ENCODE results near the gene SCUBE2.

The SCUBE2 gene

GRCh38 chr11:9121469-9121796, 30.0 kb upstream of the SCUBE2 start:
- TF ChIP-seq CTCF (IDR thresholded peaks at IDR 0.05; ENCODE audit: low read depth, low read length): no peak
- H3K4me3 ChIP-seq (ENCODE audit: low read depth, low read length): no peak overlapping the region

GRCh38 chr11:9120664-9121468, 29.5 kb upstream of the SCUBE2 start:
- TF ChIP-seq CTCF (IDR thresholded peaks at IDR 0.05; ENCODE audit: low read depth, low read length): no peak
- no peak overlapping the region for H3K4me3 ChIP-seq (ENCODE audit: low read depth, low read length)

DNA sequence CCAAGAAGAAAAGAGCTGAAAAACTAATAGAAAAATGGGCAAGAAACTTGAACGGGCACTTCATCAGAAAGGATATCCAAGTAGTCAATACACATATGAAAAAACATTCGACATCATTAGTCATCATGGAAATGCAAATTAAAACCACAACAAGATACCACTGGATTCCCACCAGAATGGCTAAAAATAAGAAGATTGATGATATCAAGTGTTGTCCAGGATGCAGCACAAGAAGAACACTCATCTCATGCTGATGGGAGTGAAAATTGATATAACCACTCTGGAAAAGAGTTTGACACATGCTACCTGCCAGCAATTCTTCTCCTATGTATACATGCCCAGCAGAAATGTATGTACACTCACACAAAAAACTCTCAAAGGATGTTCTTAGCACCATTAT, 26.9 kb upstream of the SCUBE2 start:
- TF ChIP-seq CTCF (IDR thresholded peaks at IDR 0.05; ENCODE audit: low read depth, low read length): no peak

GRCh38 chr11:9112075-9112474, 20.7 kb upstream of the SCUBE2 start:
- no peak for TF ChIP-seq CTCF (IDR thresholded peaks at IDR 0.05; ENCODE audit: low read depth, low read length)
- no peak overlapping the region for H3K4me3 ChIP-seq (ENCODE audit: low read depth, low read length)

More for the DNA sequence above, 26.9 kb upstream of the SCUBE2 start:
- no peak overlapping the region for H3K4me3 ChIP-seq (ENCODE audit: low read depth, low read length)

DNA sequence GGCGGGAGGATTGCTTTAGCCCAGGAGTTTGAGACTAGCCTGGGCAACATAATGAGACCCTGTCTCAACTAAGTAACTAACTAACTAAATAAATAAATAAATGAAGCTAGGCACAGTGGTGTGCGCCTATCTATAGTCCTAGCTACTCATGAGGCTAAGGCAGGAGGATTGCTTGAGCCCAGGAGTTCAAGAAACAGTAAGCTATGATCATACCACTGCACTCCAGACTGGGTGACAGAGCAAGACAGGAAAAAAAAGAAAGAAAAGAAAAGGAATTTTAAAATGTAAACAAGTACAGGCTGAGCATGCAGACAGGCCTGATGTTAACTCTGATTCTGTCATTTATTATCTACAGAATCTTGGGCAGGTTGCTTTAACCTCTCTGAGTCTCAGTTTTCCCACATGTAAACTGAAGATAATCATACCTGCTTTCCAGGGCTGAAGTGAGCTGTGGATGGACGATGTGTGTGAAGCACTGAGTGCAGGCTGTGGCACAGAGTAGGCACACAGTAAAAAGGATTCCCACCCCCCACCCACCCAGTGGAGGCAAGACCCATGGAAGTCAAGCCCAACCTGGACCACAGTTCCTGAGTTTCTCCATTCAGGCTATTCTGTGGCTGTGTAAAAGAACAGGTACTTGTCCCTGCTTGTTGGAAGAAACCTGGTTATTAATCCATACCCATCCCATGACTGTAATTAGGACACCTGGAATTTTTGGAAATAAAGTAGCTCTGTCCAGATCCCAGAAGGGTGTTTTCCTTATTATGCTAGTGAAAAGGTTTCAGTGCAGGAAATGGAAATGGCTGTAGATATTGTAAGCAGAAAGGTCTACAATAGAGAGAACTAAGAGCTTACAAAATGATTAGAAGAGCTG, 18.7 kb upstream of the SCUBE2 start:
- no peak overlapping the region for H3K4me3 ChIP-seq (ENCODE audit: low read depth, low read length)
- TF ChIP-seq CTCF (IDR thresholded peaks at IDR 0.05; ENCODE audit: low read depth, low read length): no peak

GRCh38 chr11:9104580-9104979, 13.2 kb upstream of the SCUBE2 start:
- no peak for TF ChIP-seq CTCF (IDR thresholded peaks at IDR 0.05; ENCODE audit: low read depth, low read length)
- no peak overlapping the region for H3K4me3 ChIP-seq (ENCODE audit: low read depth, low read length)
